A172 (cell line): Measurements from ENCODE around the gene TAF5. TPM values are rescaled to one million over a fixed set of nuclear protein-coding genes. Genes with fewer than 3 reads are reported as not detected.
"Not testable (repeated sequence)": the region's sequence is repeated elsewhere in the genome, so short reads cannot be mapped to it uniquely, and the experiment has no call there.

Experiments used
- DNase-seq: peaks from one replicate; pipeline ENCODE4 v3.0.0-alpha.2; 2015; ENCODE audit warnings: low spot score
- total RNA-seq: library from RNA; depleted of rRNA; stranded (reverse); fragments of >200 nt; shearing (Covaris generic); gene quantifications from 2 replicates; pipeline ENCODE4 v1.2.3, GENCODE V29; 2014; rRNA removed

TAF5 gene
- 11.7 and 13.4 TPM in 2 replicates for total RNA-seq

GRCh38 chr10:103367782-103368518 is at the start of gene TAF5:
TSS of gene TAF5 (plus strand) at chr10:103367976. CDS start at chr10:103367990, 14 bp downstream.
- peak; percentile 96 for DNase-seq

GRCh38 chr10:103327906-103328305 is 39.9 kb upstream of the TAF5 start:
- DNase-seq = no peak

- peak; percentile 36 for DNase-seq
Observed at GRCh38 chr10:103333934-103334520, 33.7 kb upstream of the TAF5 start.

- DNase-seq = no peak
Observed at GRCh38 chr10:103334567-103334966, 33.2 kb upstream of the TAF5 start.

- DNase-seq = no peak
Observed at GRCh38 chr10:103336370-103336769, 31.4 kb upstream of the TAF5 start.

GRCh38 chr10:103350175-103350516 is 17.6 kb upstream of the TAF5 start:
- no peak for DNase-seq

- peak; percentile 67 for DNase-seq
Observed at GRCh38 chr10:103350517-103351260, 17.1 kb upstream of the TAF5 start, which contains the start of gene PCGF6. TSS of gene PCGF6 (minus strand) at chr10:103351140. CDS start at chr10:103351066, 74 bp downstream.

- DNase-seq = no peak
Observed at GRCh38 chr10:103353281-103353680, 14.5 kb upstream of the TAF5 start.

- DNase-seq = not testable (repeated sequence)
Observed at GRCh38 chr10:103354567-103354966, 13.2 kb upstream of the TAF5 start.

- DNase-seq = no peak
Observed at GRCh38 chr10:103355906-103356599, 11.7 kb upstream of the TAF5 start.

- DNase-seq = not testable (repeated sequence)
Observed at GRCh38 chr10:103359493-103359892, 8.3 kb upstream of the TAF5 start.

GRCh38 chr10:103360791-103361190 is 7.0 kb upstream of the TAF5 start:
- DNase-seq = peak; percentile 84

GRCh38 chr10:103367379-103367781 is 396 bp upstream of the TAF5 start:
- DNase-seq = no peak

GRCh38 chr10:103373544-103373943 is 5.8 kb downstream of the TAF5 start:
- DNase-seq = no peak

- DNase-seq = no peak
Observed at GRCh38 chr10:103374263-103374662, 6.5 kb downstream of the TAF5 start.

GRCh38 chr10:103382769-103383168 is 15.0 kb downstream of the TAF5 start:
- DNase-seq = no peak

- no peak for DNase-seq
Observed at GRCh38 chr10:103394180-103394579, 26.4 kb downstream of the TAF5 start.

- DNase-seq = no peak
Observed at GRCh38 chr10:103395754-103396066, 27.9 kb downstream of the TAF5 start.

GRCh38 chr10:103396067-103396788 is 28.5 kb downstream of the TAF5 start, which contains the start of the genes ATP5MK and PDCD11:
TSS of gene ATP5MK (minus strand) at chr10:103396475. CDS start at chr10:103392457, 4,018 bp downstream.
TSS of gene PDCD11 (plus strand) at chr10:103396626. CDS start at chr10:103398427, 1,801 bp downstream.
- DNase-seq = peak; percentile 99

GRCh38 chr10:103396789-103397087 is 29.0 kb downstream of the TAF5 start:
- no peak for DNase-seq

- DNase-seq = no peak
Observed at GRCh38 chr10:103397191-103397825, 29.5 kb downstream of the TAF5 start.
